ENCODE data around the gene NDUFS6.

DNA sequence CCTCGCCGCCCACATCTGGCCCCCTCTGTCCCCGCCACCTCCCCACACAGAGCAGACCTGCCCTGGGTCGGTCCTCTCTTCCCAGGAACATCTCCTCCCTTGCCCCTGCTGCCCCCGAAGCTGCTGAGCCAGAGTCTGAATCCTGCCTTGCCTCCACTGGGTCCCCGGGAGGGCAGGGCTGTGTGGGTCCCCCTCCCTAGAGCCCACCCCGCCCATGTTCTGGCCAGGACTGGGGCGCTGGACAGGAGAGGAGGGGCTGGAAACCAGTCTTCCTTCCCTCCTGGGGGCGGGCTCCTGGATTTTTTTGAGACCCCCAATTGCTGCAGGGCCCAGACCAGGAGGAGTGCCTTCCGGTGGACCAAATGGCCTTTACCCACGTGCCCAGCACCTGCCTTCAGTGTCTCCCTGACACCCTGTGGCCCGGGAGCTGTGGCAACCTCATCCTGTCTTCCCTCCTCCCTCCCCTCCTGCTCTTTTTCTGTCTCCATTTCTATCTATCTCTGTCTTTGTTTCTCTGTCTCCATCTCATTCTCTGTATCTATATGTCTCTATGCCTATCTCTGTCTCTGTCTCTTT is 13.6 kb upstream of the NDUFS6 start:
- no peak for TF ChIP-seq TEAD4 (IDR thresholded peaks at IDR 0.05)
- TF ChIP-seq, protein P1, sequence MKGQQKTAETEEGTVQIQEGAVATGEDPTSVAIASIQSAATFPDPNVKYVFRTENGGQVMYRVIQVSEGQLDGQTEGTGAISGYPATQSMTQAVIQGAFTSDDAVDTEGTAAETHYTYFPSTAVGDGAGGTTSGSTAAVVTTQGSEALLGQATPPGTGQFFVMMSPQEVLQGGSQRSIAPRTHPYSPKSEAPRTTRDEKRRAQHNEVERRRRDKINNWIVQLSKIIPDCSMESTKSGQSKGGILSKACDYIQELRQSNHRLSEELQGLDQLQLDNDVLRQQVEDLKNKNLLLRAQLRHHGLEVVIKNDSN (IDR thresholded peaks at IDR 0.05), result no peak
- no peak for TF ChIP-seq NFIC (IDR thresholded peaks at IDR 0.05)
- TF ChIP-seq TAF1 (IDR thresholded peaks at IDR 0.05; ENCODE audit: low read depth), result no peak
- TF ChIP-seq EP300 (IDR thresholded peaks at IDR 0.05; ENCODE audit: borderline replicate concordance), result no peak
- no peak for TF ChIP-seq FOXM1 (IDR thresholded peaks at IDR 0.05; ENCODE audit: borderline replicate concordance, low read depth)

All from Ishikawa (cell line).